IMR-90 (cell line): ENCODE measurements around the gene PTEN. TPM values are rescaled to one million over a fixed set of nuclear protein-coding genes. Genes with fewer than 3 reads are reported as not detected.

ENCODE experiments used
- ATAC-seq: fragments of 200-7000 bp; cut with Tn5 transposase; 2 replicates; pipeline ENCODE4 v1.9.1; 2020; ENCODE audit warnings: low read depth, mild to moderate bottlenecking, moderate library complexity
- BruUV-seq: library from RNA; stranded (reverse); fragments of 400-500 nt; replicated peaks from 2 replicates; lab custom pipeline; 2021; lab: Mats Ljungman, UMichigan
- CTCF ChIA-PET: fragments of 300-600 bp; formaldehyde crosslinking; extraction: SDS; loops from one replicate; lab custom pipeline; 2021; ENCODE audit warnings: antibody characterized with exemption; lab: Yijun Ruan, JAX
- POLR2A ChIA-PET: fragments of 300-600 bp; sonication (Branson Sonifier 250); formaldehyde crosslinking; loops from one replicate; lab custom pipeline; 2022; ENCODE audit warnings: antibody characterized with exemption; ENCODE audit not compliant: unreplicated experiment; lab: Charles Lee
- DNase-seq: peaks from one replicate; pipeline ENCODE4 v3.0.0; 2013
- H2AFZ ChIP-seq: replicated peaks from 2 replicates; pipeline ENCODE3; 2013; ENCODE audit warnings: low read length, mild to moderate bottlenecking; ENCODE audit not compliant: poor library complexity
- H2AK5ac ChIP-seq: 2 replicates; pipeline ENCODE4 v1.6.1; 2013; ENCODE audit warnings: low read depth, low read length, inconsistent platforms
- H2AK9ac ChIP-seq: replicated peaks from 2 replicates; pipeline ENCODE3; 2013; ENCODE audit warnings: mild to moderate bottlenecking, low read depth, low read length, moderate library complexity; ENCODE audit not compliant: poor library complexity
- H2BK120ac ChIP-seq: 2 replicates; pipeline ENCODE4 v1.6.1; 2013; ENCODE audit warnings: low read depth, low read length, inconsistent platforms
- H2BK15ac ChIP-seq: 3 replicates; pipeline ENCODE4 v1.6.1; 2013; ENCODE audit warnings: low read depth, low read length, inconsistent platforms
- H2BK20ac ChIP-seq: 2 replicates; pipeline ENCODE4 v1.6.1; 2013; ENCODE audit warnings: low read depth, mild to moderate bottlenecking, inconsistent platforms, low read length, moderate library complexity
- H2BK5ac ChIP-seq: 2 replicates; pipeline ENCODE4 v1.6.1; 2013; ENCODE audit warnings: mild to moderate bottlenecking, low read depth, low read length, inconsistent platforms; ENCODE audit not compliant: poor library complexity, severe bottlenecking
- H3K14ac ChIP-seq: replicated peaks from 2 replicates; pipeline ENCODE4 v1.6.1; 2013; ENCODE audit warnings: low read depth, low read length, inconsistent platforms
- H3K18ac ChIP-seq: 2 replicates; pipeline ENCODE4 v1.6.1; 2013; ENCODE audit warnings: low read depth, low read length, control low read depth
- H3K23ac ChIP-seq: 2 replicates; pipeline ENCODE4 v1.6.1; 2013; ENCODE audit warnings: low read depth, low read length, inconsistent platforms
- H3K27ac ChIP-seq: 2 replicates; pipeline ENCODE4 v1.5.1; 2013; ENCODE audit warnings: mild to moderate bottlenecking, control low read depth, low read length; ENCODE audit not compliant: insufficient read depth
- H3K27me3 ChIP-seq: 2 replicates; pipeline ENCODE4 v1.6.1; 2013; ENCODE audit warnings: low read length; ENCODE audit not compliant: control insufficient read depth, insufficient read depth
- H3K36me3 ChIP-seq: 2 replicates; pipeline ENCODE4 v1.6.1; 2013; ENCODE audit warnings: low read length, mixed read lengths; ENCODE audit not compliant: control insufficient read depth, insufficient read depth
- H3K4ac ChIP-seq: 2 replicates; pipeline ENCODE4 v1.6.1; 2013; ENCODE audit warnings: low read depth, low read length, inconsistent platforms
- H3K4me1 ChIP-seq: 2 replicates; pipeline ENCODE4 v1.6.1; 2013; ENCODE audit warnings: low read length, mixed read lengths; ENCODE audit not compliant: control insufficient read depth, insufficient read depth
- H3K4me2 ChIP-seq: 2 replicates; pipeline ENCODE4 v1.6.1; 2013; ENCODE audit warnings: low read depth, mild to moderate bottlenecking, control low read depth, low read length, moderate library complexity
- H3K4me3 ChIP-seq: 2 replicates; pipeline ENCODE4 v1.5.1; 2013; ENCODE audit warnings: low read depth, mild to moderate bottlenecking, control low read depth, low read length, moderate library complexity; ENCODE audit not compliant: insufficient read depth
- H3K56ac ChIP-seq: 2 replicates; pipeline ENCODE4 v1.6.1; 2013; ENCODE audit warnings: low read length, inconsistent platforms; ENCODE audit not compliant: insufficient read depth; ENCODE audit errors: extremely low read depth
- H3K79me1 ChIP-seq, 2 experiments: 2 replicates each; pipeline ENCODE4 v1.6.1; 2013; ENCODE audit warnings: low read length in 2 of 2, inconsistent platforms in 1 of 2, low read depth in 1 of 2
- H3K9ac ChIP-seq: 2 replicates; pipeline ENCODE4 v1.6.1; 2013; ENCODE audit warnings: low read depth, low read length, control low read depth
- H3K9me1 ChIP-seq: 2 replicates; pipeline ENCODE4 v1.6.1; 2013; ENCODE audit warnings: low read length, inconsistent platforms; ENCODE audit not compliant: insufficient read depth
- H3K9me3 ChIP-seq: 2 replicates; pipeline ENCODE4 v1.6.1; 2013; ENCODE audit warnings: low read length; ENCODE audit not compliant: control insufficient read depth, insufficient read depth
- H4K20me1 ChIP-seq: 2 replicates; pipeline ENCODE4 v1.6.1; 2013; ENCODE audit warnings: low read length, inconsistent platforms; ENCODE audit not compliant: insufficient read depth
- H4K5ac ChIP-seq: 2 replicates; pipeline ENCODE4 v1.6.1; 2013; ENCODE audit warnings: mild to moderate bottlenecking, low read depth, low read length, control low read depth
- H4K8ac ChIP-seq, 2 experiments: 2 replicates each; pipeline ENCODE4 v1.6.1; 2013; ENCODE audit warnings: low read depth in 2 of 2, low read length in 2 of 2, control low read depth in 1 of 2, inconsistent platforms in 1 of 2
- H4K91ac ChIP-seq: 2 replicates; pipeline ENCODE4 v1.6.1; 2013; ENCODE audit warnings: low read depth, low read length, inconsistent platforms; ENCODE audit not compliant: insufficient read depth
- BHLHE40 ChIP-seq: fragments of 150-350 bp; IDR thresholded peaks from 2 replicates; pipeline ENCODE4 v1.6.1; 2016; ENCODE audit warnings: mild to moderate bottlenecking, low read depth, low read length
- CEBPB ChIP-seq: IDR thresholded peaks from 2 replicates; pipeline ENCODE4 v1.6.1; 2012; ENCODE audit warnings: low read depth, low read length, improper control_type of control experiment
- CHD1 ChIP-seq: IDR thresholded peaks from 2 replicates; pipeline ENCODE4 v1.6.1; 2012; ENCODE audit warnings: low read depth, low read length, improper control_type of control experiment
- FOS ChIP-seq: fragments of 150-350 bp; IDR thresholded peaks from 2 replicates; pipeline ENCODE4 v1.6.1; 2016; ENCODE audit warnings: low read depth, low read length
- MAFK ChIP-seq: IDR thresholded peaks from 2 replicates; pipeline ENCODE4 v1.6.1; 2012; ENCODE audit warnings: low read depth, low read length, improper control_type of control experiment
- MAZ ChIP-seq: IDR thresholded peaks from 2 replicates; pipeline ENCODE4 v1.6.1; 2012; ENCODE audit warnings: low read depth, mild to moderate bottlenecking, low read length, improper control_type of control experiment, moderate library complexity, borderline replicate concordance
- NFE2L2 ChIP-seq: fragments of 150-350 bp; IDR thresholded peaks from 2 replicates; pipeline ENCODE4 v1.6.1; 2016; ENCODE audit warnings: low read depth, mild to moderate bottlenecking, low read length
- POLR2A ChIP-seq: IDR thresholded peaks from 2 replicates; pipeline ENCODE4 v1.6.1; 2012; ENCODE audit warnings: mild to moderate bottlenecking, low read depth, low read length
- RAD21 ChIP-seq: IDR thresholded peaks from 2 replicates; pipeline ENCODE4 v1.6.1; 2012; ENCODE audit warnings: low read length, improper control_type of control experiment
- RCOR1 ChIP-seq: IDR thresholded peaks from 2 replicates; pipeline ENCODE4 v1.6.1; 2012; ENCODE audit warnings: mild to moderate bottlenecking, low read length, improper control_type of control experiment; ENCODE audit not compliant: insufficient replicate concordance
- RFX5 ChIP-seq: IDR thresholded peaks from 2 replicates; pipeline ENCODE4 v1.8.0; 2012; ENCODE audit warnings: low read depth, mild to moderate bottlenecking, low read length, moderate library complexity
- SMC3 ChIP-seq: fragments of 150-350 bp; IDR thresholded peaks from 2 replicates; pipeline ENCODE4 v1.6.1; 2016; ENCODE audit warnings: low read depth, mild to moderate bottlenecking, antibody characterized with exemption, low read length, moderate library complexity
- USF2 ChIP-seq: fragments of 150-350 bp; IDR thresholded peaks from 2 replicates; pipeline ENCODE4 v1.6.1; 2017; ENCODE audit warnings: mild to moderate bottlenecking, antibody characterized with exemption, low read length, low read depth
- WGBS, 2 experiments: methylation state at CpG; one replicate each; pipeline versions ENCODE4 v1.1.5 to v1.1.7; 2013; ENCODE audit warnings: missing lambda C conversion rate in 2 of 2; ENCODE audit not compliant: insufficient read length in 1 of 2; ENCODE audit errors: extremely low coverage in 2 of 2; 5-methylcytosine and 5-hydroxymethylcytosine counted together
- dilution Hi-C: fragments of 300-500 bp; cut with HindIII; formaldehyde crosslinking; loops from one replicate; pipeline ENCODE4 v1.14.3; 2018; ENCODE audit warnings: low sequenced_read_pairs; ENCODE audit not compliant: unreplicated experiment
- in situ Hi-C: fragments of 300-500 bp; cut with MboI; formaldehyde crosslinking; loops from 3 replicates; pipeline ENCODE4 v1.14.3; 2019; ENCODE audit warnings: low sequenced_read_pairs, inconsistent platforms, mixed read lengths
- intact Hi-C: fragments of 100-400 bp; cut with micrococcal nuclease; formaldehyde crosslinking; loops from 2 replicates; pipeline ENCODE4 v1.10.0; 2022
- polyA plus RNA-seq, 3 experiments: library from polyadenylated mRNA; depleted of rRNA; stranded (reverse); fragments of >200 nt; gene quantifications; 2 replicates each; pipeline ENCODE4 v1.2.3, GENCODE V29; 2012; ENCODE audit warnings: low replicate concordance in 1 of 3
- total RNA-seq: library from RNA; depleted of rRNA; stranded (reverse); fragments of >200 nt; gene quantifications from 2 replicates; pipeline ENCODE4 v1.2.3, GENCODE V29; 2012
- TF ChIP-seq, protein P1 (sequence below): fragments of 150-350 bp; IDR thresholded peaks from 2 replicates; pipeline ENCODE4 v1.6.1; 2016; ENCODE audit warnings: low read depth, mild to moderate bottlenecking, low read length, moderate library complexity, borderline replicate concordance

PTEN gene
- total and polyA plus RNA-seq, 2 of the 4 experiments (the other 2 are of a cell fraction), result 12.0 to 38.9 TPM

- no peak for TF ChIP-seq MAFK
These were observed 3.1 kb upstream of the PTEN start (continued) for GRCh38 chr10:87860156-87860795.

DNA sequence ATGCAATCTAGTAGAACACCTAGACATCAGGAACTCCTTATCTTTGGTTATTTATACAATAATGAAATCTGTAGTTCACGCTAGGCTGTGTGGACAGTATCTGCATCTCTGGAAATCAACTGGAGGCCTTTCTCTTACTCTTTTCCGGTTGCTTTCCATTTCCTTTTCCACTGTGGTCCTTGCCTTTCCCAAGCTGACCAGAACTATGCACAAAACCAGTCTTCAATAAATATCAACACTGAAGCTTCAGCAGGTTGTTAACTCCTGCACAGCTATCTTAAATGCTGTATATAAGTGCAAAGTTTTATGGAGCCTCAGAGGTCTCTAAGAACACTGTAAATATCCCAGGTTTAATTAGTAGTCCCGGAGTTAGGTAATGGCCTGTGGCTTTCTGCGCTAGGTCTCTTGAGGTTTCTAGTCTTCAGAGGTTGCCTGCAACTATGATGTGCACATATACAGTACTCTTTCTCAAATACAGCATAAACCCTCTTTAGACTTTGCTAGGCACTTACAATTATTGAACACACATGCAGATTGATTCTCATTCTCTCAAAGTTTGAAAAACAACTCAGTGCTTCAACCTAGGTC is 2.5 kb upstream of the PTEN start:
- no peaks in the 10 kb centered on the region for H3K9me3 ChIP-seq
- no peak overlapping the region for H4K8ac ChIP-seq
- intact Hi-C loops, result loop anchor here (5.0 to 10.0 kb wide), 6 partner anchors 76 to 414 kb away; no protein-coding TSS in a partner anchor
- H3K14ac ChIP-seq, result no peak overlapping the region
- H3K4me2 ChIP-seq, result no peak overlapping the region
- POLR2A ChIA-PET, result interaction anchor here (1.2 kb wide), 1 partner anchor 528 kb away, joined by 3 read pairs; no protein-coding TSS in a partner anchor
- peak overlapping the region; percentile 55; the same call in 1 of the 2 replicates for H3K23ac ChIP-seq
- H4K5ac ChIP-seq, result no peak overlapping the region
- H3K9ac ChIP-seq, result no peak overlapping the region
- H3K79me1 ChIP-seq, result peaks cover 0 to 6% of the 10 kb centered on the region in 2 experiments; a peak in 1 of 4 replicates
- no peak overlapping the region for H2BK20ac ChIP-seq
- H3K27ac ChIP-seq, result no peak overlapping the region
- ATAC-seq, result no peak
- H2AK9ac ChIP-seq, result no peak overlapping the region
- no peak overlapping the region for H3K56ac ChIP-seq
- H3K4ac ChIP-seq, result peak overlapping the region; percentile 70; the same call in 1 of the 2 replicates
- H4K91ac ChIP-seq, result no peak overlapping the region
- no peak overlapping the region for H2AK5ac ChIP-seq
- no peak overlapping the region for H2BK5ac ChIP-seq
- CTCF ChIA-PET, result interaction anchor here (1.3 kb wide), 1 partner anchor 87 kb away, joined by 4 read pairs; no protein-coding TSS in a partner anchor
- peaks cover 16% of the 10 kb centered on the region; the same call in 1 of the 2 replicates for H4K20me1 ChIP-seq
- no peaks in the 10 kb centered on the region for H3K4me1 ChIP-seq
- H2BK120ac ChIP-seq, result no peak overlapping the region
- H3K4me3 ChIP-seq, result no peak overlapping the region
- dilution Hi-C loops, result no loop called here
- in situ Hi-C loops, result loop anchor here (5.0 kb wide), 1 partner anchor 526 kb away; no protein-coding TSS in a partner anchor
- WGBS, 2 experiments, result 88% methylated on average over 4 of the region's 4 CpGs; no CpG with 5 or more reads in 1 of the 2 experiments
- H3K9me1 ChIP-seq, result no peaks in the 10 kb centered on the region
- no peak for DNase-seq
- no peaks in the 10 kb centered on the region for H3K27me3 ChIP-seq
- BruUV-seq, result no TSS peak
- 0 out of 3 replicates have a peak overlapping the region, but pooled peaks have one; percentile 10 for H2BK15ac ChIP-seq
- no peaks in the 10 kb centered on the region for H3K36me3 ChIP-seq
- no peak overlapping the region for H2AFZ ChIP-seq
- H3K18ac ChIP-seq, result no peak overlapping the region
- TF ChIP-seq POLR2A (no peak), SMC3 (no peak), RFX5 (no peak), FOS (no peak), MAFK (no peak), BHLHE40 (no peak), MAZ (no peak), CEBPB (no peak), RCOR1 (no peak), CHD1 (no peak), RAD21 (no peak), USF2 (no peak), NFE2L2 (no peak)
- TF ChIP-seq, protein P1, sequence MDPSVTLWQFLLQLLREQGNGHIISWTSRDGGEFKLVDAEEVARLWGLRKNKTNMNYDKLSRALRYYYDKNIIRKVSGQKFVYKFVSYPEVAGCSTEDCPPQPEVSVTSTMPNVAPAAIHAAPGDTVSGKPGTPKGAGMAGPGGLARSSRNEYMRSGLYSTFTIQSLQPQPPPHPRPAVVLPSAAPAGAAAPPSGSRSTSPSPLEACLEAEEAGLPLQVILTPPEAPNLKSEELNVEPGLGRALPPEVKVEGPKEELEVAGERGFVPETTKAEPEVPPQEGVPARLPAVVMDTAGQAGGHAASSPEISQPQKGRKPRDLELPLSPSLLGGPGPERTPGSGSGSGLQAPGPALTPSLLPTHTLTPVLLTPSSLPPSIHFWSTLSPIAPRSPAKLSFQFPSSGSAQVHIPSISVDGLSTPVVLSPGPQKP, result no peak
